CD4-positive, alpha-beta T cell treated with Interleukin-17A for 1 hour (primary cell): ENCODE measurements around the gene OR51B5.
"Not testable (repeated sequence)": the region's sequence is repeated elsewhere in the genome, so short reads cannot be mapped to it uniquely, and the experiment has no call there.

ENCODE experiments used
- DNase-seq: peaks from one replicate; pipeline ENCODE4 v3.0.0-alpha.2; 2020

Gene OR51B5

GRCh38 chr11:5324197-5324596 is 19.1 kb downstream of the OR51B5 start, which contains the start of gene OR51B2:
TSS of gene OR51B2 (minus strand) at chr11:5324297. CDS start at chr11:5324297, 0 bp downstream.
- DNase-seq, result no peak

GRCh38 chr11:5317292-5317691 is 26.0 kb downstream of the OR51B5 start:
- no peak for DNase-seq

- DNase-seq, result not testable (repeated sequence)
Measured at GRCh38 chr11:5313326-5314023, 29.8 kb downstream of the OR51B5 start.

GRCh38 chr11:5310423-5310822 is 32.9 kb downstream of the OR51B5 start:
- no peak for DNase-seq

GRCh38 chr11:5307256-5308019 is 35.9 kb downstream of the OR51B5 start:
- no peak for DNase-seq

- no peak for DNase-seq
Measured at GRCh38 chr11:5304046-5304445, 39.3 kb downstream of the OR51B5 start.

GRCh38 chr11:5303626-5304025 is 39.7 kb downstream of the OR51B5 start:
- no peak for DNase-seq

GRCh38 chr11:5301846-5302245 is 41.5 kb downstream of the OR51B5 start, which contains the start of gene OR51B4:
TSS of gene OR51B4 (minus strand) at chr11:5301946. CDS start at chr11:5301946, 0 bp downstream.
- DNase-seq, result no peak

- DNase-seq, result no peak
Measured at GRCh38 chr11:5300251-5300650, 43.1 kb downstream of the OR51B5 start.

GRCh38 chr11:5298451-5298850 is 44.9 kb downstream of the OR51B5 start:
- DNase-seq, result no peak

GRCh38 chr11:5297721-5298323 is 45.5 kb downstream of the OR51B5 start:
- no peak for DNase-seq

- DNase-seq, result not testable (repeated sequence)
Measured at GRCh38 chr11:5294342-5294995, 48.9 kb downstream of the OR51B5 start.

- no peak for DNase-seq
Measured at GRCh38 chr11:5293028-5293427, 50.3 kb downstream of the OR51B5 start.
